HL-60 (cell line): ENCODE measurements around the gene GAL3ST1.

ENCODE experiments used
- CTCF ChIP-seq: IDR thresholded peaks from one replicate; pipeline ENCODE4 v1.5.1; 2011; ENCODE audit warnings: low read length, control low read depth, inconsistent platforms; ENCODE audit not compliant: insufficient read depth
- GABPA ChIP-seq: IDR thresholded peaks from 2 replicates; pipeline ENCODE4 v1.6.1; 2012; ENCODE audit warnings: low read depth
- REST ChIP-seq: IDR thresholded peaks from 2 replicates; pipeline ENCODE4 v1.6.1; 2012; ENCODE audit warnings: low read depth; ENCODE audit not compliant: insufficient replicate concordance

- TF ChIP-seq CTCF, result no peak
- no peak for TF ChIP-seq GABPA
- TF ChIP-seq REST, result no peak
Observed at GRCh38 chr22:30569674-30570202, 4.7 kb downstream of the GAL3ST1 start.
